GM23338 (cell line): ENCODE results near the gene FHOD1. TPM values are rescaled to one million over a fixed set of nuclear protein-coding genes. Genes with fewer than 3 reads are reported as not detected.

Experiments used
- ATAC-seq: fragments of 200-7000 bp; cut with Tn5 transposase; 3 replicates; pipeline ENCODE4 v1.9.1; 2020
- DNase-seq: peaks from one replicate; pipeline ENCODE4 v3.0.0-alpha.2; 2015; ENCODE audit warnings: low spot score
- H2AFZ ChIP-seq: fragments of 200-600 bp; sonication (generic); 2 replicates; pipeline ENCODE4 v1.8.0; 2016; ENCODE audit warnings: antibody characterized with exemption, mild to moderate bottlenecking, moderate library complexity
- H3F3A ChIP-seq: fragments of 200-600 bp; sonication (generic); replicated peaks from 2 replicates; pipeline ENCODE4 v1.8.0; 2017; ENCODE audit warnings: antibody characterized with exemption, mixed run types, low read depth
- H3K27ac ChIP-seq: fragments of 200-600 bp; sonication (generic); 2 replicates; pipeline ENCODE4 v1.6.1; 2016; ENCODE audit warnings: low read depth
- H3K27me3 ChIP-seq: fragments of 200-600 bp; sonication (generic); 2 replicates; pipeline ENCODE4 v1.8.0; 2016; ENCODE audit warnings: mild to moderate bottlenecking, mixed run types, moderate library complexity; ENCODE audit not compliant: insufficient read depth
- H3K36me3 ChIP-seq: fragments of 200-600 bp; sonication (generic); 2 replicates; pipeline ENCODE4 v1.8.0; 2016; ENCODE audit warnings: mild to moderate bottlenecking; ENCODE audit not compliant: insufficient read depth
- H3K4me1 ChIP-seq: fragments of 200-600 bp; sonication (generic); 2 replicates; pipeline ENCODE4 v1.8.0; 2016; ENCODE audit warnings: mild to moderate bottlenecking, moderate library complexity; ENCODE audit not compliant: insufficient read depth
- H3K4me2 ChIP-seq: fragments of 200-600 bp; sonication (generic); 2 replicates; pipeline ENCODE4 v1.7.1; 2017; ENCODE audit warnings: mixed run types
- H3K4me3 ChIP-seq: fragments of 200-600 bp; sonication (generic); 2 replicates; pipeline ENCODE4 v1.6.1; 2016; ENCODE audit warnings: mixed run types
- H3K79me2 ChIP-seq: fragments of 200-600 bp; sonication (generic); replicated peaks from 2 replicates; pipeline ENCODE4 v1.8.0; 2017; ENCODE audit warnings: mild to moderate bottlenecking; ENCODE audit not compliant: insufficient read depth
- H3K9me2 ChIP-seq: fragments of 200-600 bp; sonication (generic); 2 replicates; pipeline ENCODE4 v1.8.0; 2017; ENCODE audit not compliant: insufficient read depth
- H4K20me1 ChIP-seq: fragments of 200-600 bp; sonication (generic); replicated peaks from 2 replicates; pipeline ENCODE4 v1.8.0; 2017; ENCODE audit warnings: mild to moderate bottlenecking; ENCODE audit not compliant: insufficient read depth
- H3K27ac Mint-ChIP-seq: 2 replicates; pipeline ENCODE4 v1.8.0; 2020; ENCODE audit warnings: inconsistent platforms, mild to moderate bottlenecking, moderate library complexity, mixed read lengths
- H3K27me3 Mint-ChIP-seq: 3 replicates; pipeline ENCODE4 v1.8.0; 2022; ENCODE audit warnings: low read depth, mild to moderate bottlenecking, moderate library complexity, mixed read lengths, inconsistent platforms; ENCODE audit not compliant: insufficient read depth, poor library complexity
- H3K36me3 Mint-ChIP-seq: 3 replicates; pipeline ENCODE4 v1.8.0; 2021; ENCODE audit warnings: low read depth, mild to moderate bottlenecking, inconsistent platforms, moderate library complexity, mixed read lengths
- H3K4me1 Mint-ChIP-seq: 3 replicates; pipeline ENCODE4 v1.8.0; 2020; ENCODE audit warnings: mild to moderate bottlenecking, inconsistent platforms, mixed read lengths
- H3K4me3 Mint-ChIP-seq: 3 replicates; pipeline ENCODE4 v1.8.0; 2021; ENCODE audit warnings: moderate library complexity, mild to moderate bottlenecking, inconsistent platforms, mixed read lengths
- H3K9me3 Mint-ChIP-seq: 3 replicates; pipeline ENCODE4 v1.8.0; 2020; ENCODE audit warnings: moderate library complexity, mild to moderate bottlenecking, inconsistent platforms, mixed read lengths
- CREB1 ChIP-seq: fragments of 250-450 bp; sonication (Bioruptor Pico); IDR thresholded peaks from 2 replicates; pipeline ENCODE4 v1.5.0; 2020; ENCODE audit warnings: low read depth, mild to moderate bottlenecking, moderate library complexity
- CTCF ChIP-seq, 2 experiments: fragments of 200-600 bp in 1 of 2; sonication (generic) in 1 of 2; conservative IDR thresholded peaks; 2 replicates each; pipeline versions ENCODE4 v1.5.1 to v1.6.1; 2016 to 2017; ENCODE audit warnings: antibody characterized with exemption in 2 of 2, low read depth in 2 of 2, mild to moderate bottlenecking in 2 of 2, moderate library complexity in 1 of 2
- ETS1 ChIP-seq: IDR thresholded peaks from 2 replicates; pipeline ENCODE4 v1.6.1; 2016; ENCODE audit warnings: antibody characterized with exemption
- EZH2phosphoT487 ChIP-seq: fragments of 200-600 bp; sonication (generic); IDR thresholded peaks from one replicate; pipeline ENCODE4 v1.8.1; 2018; ENCODE audit warnings: antibody characterized with exemption; ENCODE audit not compliant: unreplicated experiment
- NANOG ChIP-seq: IDR thresholded peaks from 2 replicates; pipeline ENCODE4 v1.6.1; 2016; ENCODE audit warnings: antibody characterized with exemption, borderline replicate concordance
- POLR2AphosphoS5 ChIP-seq: IDR thresholded peaks from 2 replicates; pipeline ENCODE4 v1.6.1; 2016; ENCODE audit warnings: antibody characterized with exemption, low read depth
- REST ChIP-seq: IDR thresholded peaks from one replicate; pipeline ENCODE4 v1.6.1; 2018; ENCODE audit warnings: antibody characterized with exemption; ENCODE audit not compliant: unreplicated experiment
- STAT1 ChIP-seq: IDR thresholded peaks from one replicate; pipeline ENCODE4 v1.6.1; 2016; ENCODE audit warnings: antibody characterized with exemption; ENCODE audit not compliant: unreplicated experiment
- ZNF114 ChIP-seq: fragments of 250-450 bp; sonication (Bioruptor Pico); IDR thresholded peaks from 2 replicates; pipeline ENCODE4 v1.5.0; 2020; ENCODE audit warnings: mild to moderate bottlenecking, moderate library complexity
- polyA plus RNA-seq: library from polyadenylated mRNA; unstranded; fragments of >200 nt; fragmentation: Nextera tagmentation; extraction: Ambion mirVana; gene quantifications from 2 replicates; pipeline ENCODE4 v1.2.1, GENCODE V29; 2016
- total RNA-seq: library from RNA; depleted of rRNA; stranded (reverse); fragments of >200 nt; shearing (Covaris generic); gene quantifications from 2 replicates; pipeline ENCODE4 v1.2.3, GENCODE V29; 2014

The FHOD1 gene
- total and polyA plus RNA-seq, 2 experiments from 2014 or later, result 26.2 to 52.7 TPM

GRCh38 chr16:67190448-67191399, 56.6 kb downstream of the FHOD1 start:
- Mint-ChIP-seq H3K4me1 (peaks cover 26% of the 10 kb centered on the region), H3K27me3 (peaks cover 18% of the 10 kb centered on the region), H3K9me3 (no peaks in the 10 kb centered on the region), H3K27ac (no peak overlapping the region; the same call in 1 of the 2 replicates), H3K36me3 (peaks cover 25% of the 10 kb centered on the region), H3K4me3 (peak overlapping the region; percentile 93; the same call in 1 of the 3 replicates)
- Histone ChIP-seq H4K20me1 (peaks cover 18% of the 10 kb centered on the region), H3K27ac (no peak overlapping the region), H3K4me2 (no peak overlapping the region), H3K27me3 (peaks cover 11% of the 10 kb centered on the region), H3K9me2 (no peaks in the 10 kb centered on the region), H3K36me3 (peaks cover 8% of the 10 kb centered on the region; the same call in 1 of the 2 replicates), H3K79me2 (peaks cover 21% of the 10 kb centered on the region), H2AFZ (no peak overlapping the region; the same call in 1 of the 2 replicates), H3K4me1 (peaks cover 11% of the 10 kb centered on the region; the same call in 1 of the 2 replicates), H3F3A (0 out of 2 replicates have a peak, but pooled peaks cover 6% of the 10 kb centered on the region), H3K4me3 (no peak overlapping the region)
- ATAC-seq (no peak), DNase-seq (no peak)
- no peak for TF ChIP-seq ETS1
- no peak for TF ChIP-seq POLR2AphosphoS5
- no peak for TF ChIP-seq NANOG
- no peak for TF ChIP-seq REST

GRCh38 chr16:67190041-67190440, 57.2 kb downstream of the FHOD1 start, which contains the start of gene EXOC3L1:
Gene EXOC3L1, minus strand, starts transcription at chr16:67190136. Its CDS starts 460 bp downstream, at chr16:67189676.
- Histone ChIP-seq H3K27me3 (peaks cover 17% of the 10 kb centered on the region), H3K79me2 (peaks cover 21% of the 10 kb centered on the region), H3K4me3 (no peak within 1 kb of the TSS), H2AFZ (no peak within 1 kb of the TSS), H3K4me2 (no peak within 1 kb of the TSS), H3F3A (0 out of 2 replicates have a peak, but pooled peaks cover 6% of the 10 kb centered on the region), H3K9me2 (no peaks in the 10 kb centered on the region), H3K27ac (no peak within 1 kb of the TSS), H4K20me1 (peaks cover 15% of the 10 kb centered on the region), H3K36me3 (0 out of 2 replicates have a peak, but pooled peaks cover 2% of the 10 kb centered on the region), H3K4me1 (peaks cover 13% of the 10 kb centered on the region; the same call in 1 of the 2 replicates)
- no peaks in the 10 kb centered on the region; the same call in 2 of the 3 replicates for H3K9me3 Mint-ChIP-seq
- peaks cover 18% of the 10 kb centered on the region for H3K36me3 Mint-ChIP-seq
- H3K4me1 Mint-ChIP-seq, result peaks cover 33% of the 10 kb centered on the region
- H3K27ac Mint-ChIP-seq, result no peak within 1 kb of the TSS; the same call in 1 of the 2 replicates
- H3K27me3 Mint-ChIP-seq, result peaks cover 24% of the 10 kb centered on the region
- peak; percentile 42 for DNase-seq
- ATAC-seq, result no peak
- H3K4me3 Mint-ChIP-seq, result peak within 1 kb of the TSS; percentile 58; the same call in 2 of the 3 replicates
- TF ChIP-seq EZH2phosphoT487 (no peak), ZNF114 (CRISPR knock-in tag) (no peak), STAT1 (no peak), NANOG (no peak), CREB1 (no peak), CTCF (conservative IDR thresholded peaks at IDR 0.05; ENCODE audit: low read depth in 2 of 2) (no peak), POLR2AphosphoS5 (no peak)
